Measurements from ENCODE around the gene DDOST. TPM values are rescaled to one million over a fixed set of nuclear protein-coding genes. Genes with fewer than 3 reads are reported as not detected.

Gene DDOST
- polyA plus RNA-seq, 1 donor (not counting 4 experiments of a cell fraction or from before 2014, with no cell fraction given): 263 TPM

DNA sequence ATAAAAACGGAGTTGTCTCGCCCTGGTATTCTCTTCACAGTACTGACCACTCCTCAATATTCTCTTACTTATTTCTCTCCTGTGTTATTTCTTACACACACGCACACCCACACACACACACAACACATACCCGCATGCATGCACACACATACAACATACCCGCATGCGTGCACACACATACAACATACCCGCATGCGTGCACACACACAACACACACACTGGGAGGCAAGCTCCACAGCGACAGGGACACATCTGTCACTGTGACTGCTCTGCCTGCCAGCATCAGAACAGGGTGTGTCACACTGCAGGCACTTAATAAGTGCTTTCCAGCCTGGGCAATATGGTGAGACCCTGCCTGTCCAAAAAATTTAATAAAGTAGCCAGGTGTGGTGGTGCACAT, 20.8 kb upstream of the DDOST start:
- H3K4me3 ChIP-seq (ENCODE audit: control insufficient read depth in 2 of 3, extremely low read depth in 1 of 3, insufficient read depth in 2 of 3, low read depth in 1 of 3, low read length in 3 of 3): no peak overlapping the region
- H2AFZ ChIP-seq (ENCODE audit: control insufficient read depth, low read length): no peak overlapping the region
- no peaks in the 10 kb centered on the region for H3K4me1 ChIP-seq (ENCODE audit: control insufficient read depth, extremely low read depth, insufficient read depth, low read length)
- no peak overlapping the region for H3K27ac ChIP-seq (ENCODE audit: control insufficient read depth, insufficient read depth, low read length)
- no peak for TF ChIP-seq EZH2 (IDR thresholded peaks at IDR 0.05; ENCODE audit: low read length)
- no peaks in the 10 kb centered on the region for H3K9me3 ChIP-seq (ENCODE audit: control insufficient read depth, low read depth, low read length)
- dilution Hi-C loops (cut with MboI; ENCODE audit: extremely low pct_ligation_motif_present, low sequenced_read_pairs): no loop called here
- no peak overlapping the region for H3K4me2 ChIP-seq (ENCODE audit: control insufficient read depth, extremely low read depth, insufficient read depth, low read depth, low read length)
- no peaks in the 10 kb centered on the region for H3K27me3 ChIP-seq (ENCODE audit: control insufficient read depth, extremely low read depth, insufficient read depth, low read length)
- FAIRE-seq (no peak), DNase-seq (ENCODE audit: low read depth, low spot score) (no peak)
- H3K9ac ChIP-seq (ENCODE audit: control insufficient read depth, extremely low read depth, insufficient read depth, low read length): no peak overlapping the region
- no peaks in the 10 kb centered on the region for H4K20me1 ChIP-seq (ENCODE audit: control insufficient read depth, extremely low read depth, insufficient read depth, low read length)
- H3K36me3 ChIP-seq (ENCODE audit: control insufficient read depth in 2 of 2, extremely low read depth in 1 of 2, insufficient read depth in 2 of 2, low read length in 2 of 2): peaks cover 0 to 13% of the 10 kb centered on the region in 2 experiments
- no peaks in the 10 kb centered on the region for H3K9me1 ChIP-seq (ENCODE audit: control insufficient read depth, extremely low read depth, insufficient read depth, low read length)
- no peaks in the 10 kb centered on the region for H3K79me2 ChIP-seq (ENCODE audit: control insufficient read depth, insufficient read depth, low read length)

DNA sequence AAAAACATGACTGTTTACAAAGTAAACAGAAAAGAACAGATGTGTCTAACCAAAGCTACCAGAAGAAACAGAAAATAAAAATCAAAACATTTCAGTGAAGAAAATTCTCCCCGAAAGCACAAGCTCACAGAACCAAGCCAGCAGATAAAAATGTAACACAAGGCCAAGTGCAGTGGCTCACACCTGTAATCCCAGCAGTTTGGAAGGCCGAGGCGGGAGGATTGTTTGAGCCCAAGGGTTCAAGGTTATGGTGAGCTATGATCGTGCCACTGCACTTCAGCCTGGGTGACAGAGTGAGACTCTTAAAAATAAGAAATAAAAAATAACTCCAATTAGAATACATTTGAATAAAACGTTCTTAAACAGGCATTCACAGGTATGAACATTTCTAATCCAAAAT, 19.1 kb upstream of the DDOST start:
- peaks cover 0 to 10% of the 10 kb centered on the region in 2 experiments for H3K36me3 ChIP-seq (ENCODE audit: control insufficient read depth in 2 of 2, extremely low read depth in 1 of 2, insufficient read depth in 2 of 2, low read length in 2 of 2)
- H4K20me1 ChIP-seq (ENCODE audit: control insufficient read depth, extremely low read depth, insufficient read depth, low read length): no peaks in the 10 kb centered on the region
- TF ChIP-seq EZH2 (IDR thresholded peaks at IDR 0.05; ENCODE audit: low read length): no peak
- TF ChIP-seq CTCF (optimal IDR thresholded peaks at IDR 0.05 in 1 of 3, IDR thresholded peaks at IDR 0.05 in 1 of 3, conservative IDR thresholded peaks at IDR 0.05 in 1 of 3; ENCODE audit: extremely low read depth in 1 of 3, insufficient read depth in 2 of 3, low read length in 3 of 3): no peak
- no peaks in the 10 kb centered on the region for H3K4me1 ChIP-seq (ENCODE audit: control insufficient read depth, extremely low read depth, insufficient read depth, low read length)
- dilution Hi-C loops (cut with MboI; ENCODE audit: extremely low pct_ligation_motif_present, low sequenced_read_pairs): no loop called here
- no peaks in the 10 kb centered on the region for H3K27me3 ChIP-seq (ENCODE audit: control insufficient read depth, extremely low read depth, insufficient read depth, low read length)
- H2AFZ ChIP-seq (ENCODE audit: control insufficient read depth, low read length): no peak overlapping the region
- H3K4me2 ChIP-seq (ENCODE audit: control insufficient read depth, extremely low read depth, insufficient read depth, low read depth, low read length): no peak overlapping the region
- H3K79me2 ChIP-seq (ENCODE audit: control insufficient read depth, insufficient read depth, low read length): no peaks in the 10 kb centered on the region
- H3K9me1 ChIP-seq (ENCODE audit: control insufficient read depth, extremely low read depth, insufficient read depth, low read length): no peaks in the 10 kb centered on the region
- FAIRE-seq (no peak), DNase-seq (ENCODE audit: low read depth, low spot score) (no peak)
- H3K9ac ChIP-seq (ENCODE audit: control insufficient read depth, extremely low read depth, insufficient read depth, low read length): no peak overlapping the region
- H3K9me3 ChIP-seq (ENCODE audit: control insufficient read depth, low read depth, low read length): no peaks in the 10 kb centered on the region
- no peak overlapping the region for H3K27ac ChIP-seq (ENCODE audit: control insufficient read depth, insufficient read depth, low read length)
- H3K4me3 ChIP-seq (ENCODE audit: control insufficient read depth in 2 of 3, extremely low read depth in 1 of 3, insufficient read depth in 2 of 3, low read depth in 1 of 3, low read length in 3 of 3): no peak overlapping the region

DNA sequence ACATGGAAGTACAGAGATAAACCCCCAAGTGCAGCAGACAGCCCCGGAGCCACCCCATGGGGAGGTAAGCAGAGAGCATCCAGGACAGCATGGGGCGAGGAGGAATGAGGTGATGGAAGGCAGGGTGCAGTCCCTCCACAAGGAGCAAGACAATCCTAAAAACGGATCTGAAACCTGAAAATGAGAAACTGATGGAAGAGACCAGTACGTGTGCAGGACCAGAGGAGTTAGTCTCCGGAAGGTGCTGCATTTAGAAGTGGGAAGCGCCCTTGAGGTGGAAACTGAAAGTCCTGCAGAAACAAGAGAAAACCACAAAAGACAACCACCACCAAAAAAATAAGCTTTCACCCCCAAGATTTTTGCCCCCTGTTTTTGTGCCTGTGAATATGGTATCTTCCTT, 17.4 kb upstream of the DDOST start:
- FAIRE-seq: no peak

More for the DNA sequence above, 17.4 kb upstream of the DDOST start:
- H2AFZ ChIP-seq (ENCODE audit: control insufficient read depth, low read length): no peak overlapping the region
- H3K27ac ChIP-seq (ENCODE audit: control insufficient read depth, insufficient read depth, low read length): no peak overlapping the region
- dilution Hi-C loops (cut with MboI; ENCODE audit: extremely low pct_ligation_motif_present, low sequenced_read_pairs): no loop called here
- no peak overlapping the region for H3K9ac ChIP-seq (ENCODE audit: control insufficient read depth, extremely low read depth, insufficient read depth, low read length)
- no peak overlapping the region for H3K4me3 ChIP-seq (ENCODE audit: control insufficient read depth in 2 of 3, extremely low read depth in 1 of 3, insufficient read depth in 2 of 3, low read depth in 1 of 3, low read length in 3 of 3)
- H3K27me3 ChIP-seq (ENCODE audit: control insufficient read depth, extremely low read depth, insufficient read depth, low read length): no peaks in the 10 kb centered on the region
- no peaks in the 10 kb centered on the region for H3K4me1 ChIP-seq (ENCODE audit: control insufficient read depth, extremely low read depth, insufficient read depth, low read length)
- H3K4me2 ChIP-seq (ENCODE audit: control insufficient read depth, extremely low read depth, insufficient read depth, low read depth, low read length): no peak overlapping the region
- TF ChIP-seq CTCF (optimal IDR thresholded peaks at IDR 0.05 in 1 of 3, IDR thresholded peaks at IDR 0.05 in 1 of 3, conservative IDR thresholded peaks at IDR 0.05 in 1 of 3; ENCODE audit: extremely low read depth in 1 of 3, insufficient read depth in 2 of 3, low read length in 3 of 3) (no peak), EZH2 (IDR thresholded peaks at IDR 0.05; ENCODE audit: low read length) (no peak)
- peaks cover 0 to 8% of the 10 kb centered on the region in 2 experiments for H3K36me3 ChIP-seq (ENCODE audit: control insufficient read depth in 2 of 2, extremely low read depth in 1 of 2, insufficient read depth in 2 of 2, low read length in 2 of 2)
- no peaks in the 10 kb centered on the region for H3K9me1 ChIP-seq (ENCODE audit: control insufficient read depth, extremely low read depth, insufficient read depth, low read length)
- no peaks in the 10 kb centered on the region for H3K79me2 ChIP-seq (ENCODE audit: control insufficient read depth, insufficient read depth, low read length)
- H3K9me3 ChIP-seq (ENCODE audit: control insufficient read depth, low read depth, low read length): no peaks in the 10 kb centered on the region
- DNase-seq (ENCODE audit: low read depth, low spot score): no peak
- no peaks in the 10 kb centered on the region for H4K20me1 ChIP-seq (ENCODE audit: control insufficient read depth, extremely low read depth, insufficient read depth, low read length)

All from keratinocyte (primary cell).